Lower leg skin (tissue), 4 donors: ENCODE results near the gene CCDC18. TPM values are rescaled to one million over a fixed set of nuclear protein-coding genes. Genes with fewer than 3 reads are reported as not detected.

ENCODE experiments used
- DNase-seq, 2 donors: peaks; one replicate each; pipeline ENCODE4 v3.0.0-alpha.2; 2019; ENCODE audit warnings: low spot score in 2 of 2
- H3K4me3 ChIP-seq: fragments of 200-600 bp; sonication (generic); 2 replicates; pipeline ENCODE4 v1.5.1; 2017; ENCODE audit warnings: mild to moderate bottlenecking, low read depth; ENCODE audit not compliant: poor library complexity, severe bottlenecking
- POLR2A ChIP-seq, 2 donors: fragments of 450-650 bp; IDR thresholded peaks; one replicate each; pipeline ENCODE4 v1.6.1; 2016 to 2017; ENCODE audit warnings: antibody characterized with exemption in 2 of 2, mild to moderate bottlenecking in 1 of 2, moderate library complexity in 1 of 2
- WGBS, 2 donors: methylation state at CpG; one replicate each; pipeline ENCODE4 v1.1.5; 2018; 5-methylcytosine and 5-hydroxymethylcytosine counted together
- intact Hi-C: fragments of 100-400 bp; cut with DNase I; formaldehyde crosslinking; loops from one replicate; pipeline ENCODE4 v1.15.0; 2023; ENCODE audit warnings: low total_unique reads
- total RNA-seq, 4 donors: library from RNA; depleted of rRNA; stranded (reverse); fragments of >200 nt; gene quantifications; one replicate each; pipeline ENCODE4 v1.1.0, GENCODE V29; 2016
- TF ChIP-seq, protein P1 (sequence below), 3 donors: fragments of 450-650 bp; IDR thresholded peaks; one replicate each; pipeline ENCODE4 v1.5.1; 2016; ENCODE audit warnings: antibody characterized with exemption in 3 of 3, mild to moderate bottlenecking in 3 of 3, moderate library complexity in 2 of 3

CCDC18 gene, protein sequence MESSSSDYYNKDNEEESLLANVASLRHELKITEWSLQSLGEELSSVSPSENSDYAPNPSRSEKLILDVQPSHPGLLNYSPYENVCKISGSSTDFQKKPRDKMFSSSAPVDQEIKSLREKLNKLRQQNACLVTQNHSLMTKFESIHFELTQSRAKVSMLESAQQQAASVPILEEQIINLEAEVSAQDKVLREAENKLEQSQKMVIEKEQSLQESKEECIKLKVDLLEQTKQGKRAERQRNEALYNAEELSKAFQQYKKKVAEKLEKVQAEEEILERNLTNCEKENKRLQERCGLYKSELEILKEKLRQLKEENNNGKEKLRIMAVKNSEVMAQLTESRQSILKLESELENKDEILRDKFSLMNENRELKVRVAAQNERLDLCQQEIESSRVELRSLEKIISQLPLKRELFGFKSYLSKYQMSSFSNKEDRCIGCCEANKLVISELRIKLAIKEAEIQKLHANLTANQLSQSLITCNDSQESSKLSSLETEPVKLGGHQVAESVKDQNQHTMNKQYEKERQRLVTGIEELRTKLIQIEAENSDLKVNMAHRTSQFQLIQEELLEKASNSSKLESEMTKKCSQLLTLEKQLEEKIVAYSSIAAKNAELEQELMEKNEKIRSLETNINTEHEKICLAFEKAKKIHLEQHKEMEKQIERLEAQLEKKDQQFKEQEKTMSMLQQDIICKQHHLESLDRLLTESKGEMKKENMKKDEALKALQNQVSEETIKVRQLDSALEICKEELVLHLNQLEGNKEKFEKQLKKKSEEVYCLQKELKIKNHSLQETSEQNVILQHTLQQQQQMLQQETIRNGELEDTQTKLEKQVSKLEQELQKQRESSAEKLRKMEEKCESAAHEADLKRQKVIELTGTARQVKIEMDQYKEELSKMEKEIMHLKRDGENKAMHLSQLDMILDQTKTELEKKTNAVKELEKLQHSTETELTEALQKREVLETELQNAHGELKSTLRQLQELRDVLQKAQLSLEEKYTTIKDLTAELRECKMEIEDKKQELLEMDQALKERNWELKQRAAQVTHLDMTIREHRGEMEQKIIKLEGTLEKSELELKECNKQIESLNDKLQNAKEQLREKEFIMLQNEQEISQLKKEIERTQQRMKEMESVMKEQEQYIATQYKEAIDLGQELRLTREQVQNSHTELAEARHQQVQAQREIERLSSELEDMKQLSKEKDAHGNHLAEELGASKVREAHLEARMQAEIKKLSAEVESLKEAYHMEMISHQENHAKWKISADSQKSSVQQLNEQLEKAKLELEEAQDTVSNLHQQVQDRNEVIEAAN (N-terminal part only)
- total RNA-seq = 1 to 10 TPM; 5.8 to 8.9 (median 6.5) TPM

- TF ChIP-seq, protein P1, sequence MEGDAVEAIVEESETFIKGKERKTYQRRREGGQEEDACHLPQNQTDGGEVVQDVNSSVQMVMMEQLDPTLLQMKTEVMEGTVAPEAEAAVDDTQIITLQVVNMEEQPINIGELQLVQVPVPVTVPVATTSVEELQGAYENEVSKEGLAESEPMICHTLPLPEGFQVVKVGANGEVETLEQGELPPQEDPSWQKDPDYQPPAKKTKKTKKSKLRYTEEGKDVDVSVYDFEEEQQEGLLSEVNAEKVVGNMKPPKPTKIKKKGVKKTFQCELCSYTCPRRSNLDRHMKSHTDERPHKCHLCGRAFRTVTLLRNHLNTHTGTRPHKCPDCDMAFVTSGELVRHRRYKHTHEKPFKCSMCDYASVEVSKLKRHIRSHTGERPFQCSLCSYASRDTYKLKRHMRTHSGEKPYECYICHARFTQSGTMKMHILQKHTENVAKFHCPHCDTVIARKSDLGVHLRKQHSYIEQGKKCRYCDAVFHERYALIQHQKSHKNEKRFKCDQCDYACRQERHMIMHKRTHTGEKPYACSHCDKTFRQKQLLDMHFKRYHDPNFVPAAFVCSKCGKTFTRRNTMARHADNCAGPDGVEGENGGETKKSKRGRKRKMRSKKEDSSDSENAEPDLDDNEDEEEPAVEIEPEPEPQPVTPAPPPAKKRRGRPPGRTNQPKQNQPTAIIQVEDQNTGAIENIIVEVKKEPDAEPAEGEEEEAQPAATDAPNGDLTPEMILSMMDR (IDR thresholded peaks at IDR 0.05) = no peak
- TF ChIP-seq POLR2A (IDR thresholded peaks at IDR 0.05) = no peak
- WGBS, 2 donors = 3 to 5% methylated on average over 34 to 37 of the region's 43 CpGs
- intact Hi-C loops = no loop called here
- no peak for DNase-seq
- peak within 1 kb of the TSS; percentile 92 for H3K4me3 ChIP-seq
Observed at GRCh38 chr1:93180723-93181613, at the start of gene CCDC18. CCDC18 (plus strand) TSS chr1:93180724; CDS start chr1:93183362, 2,638 bp downstream.

- DNase-seq = no peak
- no peak overlapping the region for H3K4me3 ChIP-seq
- intact Hi-C loops = no loop called here
- TF ChIP-seq, protein P1 (IDR thresholded peaks at IDR 0.05) = no peak
- TF ChIP-seq POLR2A (IDR thresholded peaks at IDR 0.05) = no peak
Observed at GRCh38 chr1:93132638-93133037, 47.9 kb upstream of the CCDC18 start.

- intact Hi-C loops = no loop called here
Observed at GRCh38 chr1:93136445-93136844, 44.1 kb upstream of the CCDC18 start.

GRCh38 chr1:93137604-93138292 is 42.8 kb upstream of the CCDC18 start:
- TF ChIP-seq, protein P1 (IDR thresholded peaks at IDR 0.05) = no peak
- no peak for TF ChIP-seq POLR2A (IDR thresholded peaks at IDR 0.05)
- DNase-seq = no peak
- WGBS, 2 donors = 59 to 79% methylated on average over 3 of the region's 3 CpGs
- no peak overlapping the region for H3K4me3 ChIP-seq
- intact Hi-C loops = no loop called here

More at GRCh38 chr1:93136445-93136844, 44.1 kb upstream of the CCDC18 start:
- TF ChIP-seq, protein P1 (IDR thresholded peaks at IDR 0.05) = no peak
- no peak for TF ChIP-seq POLR2A (IDR thresholded peaks at IDR 0.05)
- WGBS, 2 donors = 95 to 97% methylated on average over 5 of the region's 5 CpGs
- DNase-seq = no peak
- H3K4me3 ChIP-seq = no peak overlapping the region
